Epithelial cell of esophagus (primary cell): ENCODE results near the gene TLX3.
A peak's percentile ranks its signal among the peaks of the same experiment; 100 is the strongest.

Experiments
- DNase-seq: peaks from one replicate; pipeline ENCODE4 v3.0.0; 2010; ENCODE audit warnings: low read depth
- H3K4me3 ChIP-seq: 2 replicates; pipeline ENCODE4 v1.5.1; 2011; ENCODE audit warnings: mild to moderate bottlenecking, low read length, control low read depth
- CTCF ChIP-seq: IDR thresholded peaks from 2 replicates; pipeline ENCODE4 v1.5.1; 2011; ENCODE audit warnings: low read depth, mild to moderate bottlenecking, low read length, control low read depth, inconsistent platforms; ENCODE audit not compliant: insufficient read depth; ENCODE audit errors: missing control alignments

The TLX3 gene

GRCh38 chr5:171300358-171300757, 8.7 kb upstream of the TLX3 start:
- no peak for TF ChIP-seq CTCF
- no peak for DNase-seq
- H3K4me3 ChIP-seq, result no peak overlapping the region

GRCh38 chr5:171306166-171306565, 2.9 kb upstream of the TLX3 start:
- no peak for DNase-seq
- no peak for TF ChIP-seq CTCF
- H3K4me3 ChIP-seq, result no peak overlapping the region

GRCh38 chr5:171306781-171307591, 2.1 kb upstream of the TLX3 start:
- TF ChIP-seq CTCF, result no peak
- DNase-seq, result no peak
- no peak overlapping the region for H3K4me3 ChIP-seq

GRCh38 chr5:171307789-171308452, 1.1 kb upstream of the TLX3 start:
- no peak overlapping the region for H3K4me3 ChIP-seq
- DNase-seq, result no peak
- no peak for TF ChIP-seq CTCF

GRCh38 chr5:171309276-171310211, 496 bp downstream of the TLX3 start:
- TF ChIP-seq CTCF, result no peak
- no peak for DNase-seq
- H3K4me3 ChIP-seq, result no peak overlapping the region

GRCh38 chr5:171310212-171310818, 1.3 kb downstream of the TLX3 start:
- DNase-seq, result peak; percentile 51
- TF ChIP-seq CTCF, result peak; percentile 67

More at GRCh38 chr5:171310212-171310818, 1.3 kb downstream of the TLX3 start:
- H3K4me3 ChIP-seq, result no peak overlapping the region
